Left lung (tissue), 10 donors: ENCODE measurements around the gene LMOD1. TPM values are rescaled to one million over a fixed set of nuclear protein-coding genes. Genes with fewer than 3 reads are reported as not detected.

ENCODE experiments used
- ATAC-seq: fragments of 200-7000 bp; cut with Tn5 transposase; one replicate; pipeline ENCODE4 v1.9.1; 2020; ENCODE audit warnings: moderate library complexity
- DNase-seq, 4 donors: peaks; one replicate each; pipeline ENCODE4 v3.0.0-alpha.2; 2013 to 2020
- H3K27ac ChIP-seq, 2 donors: fragments of 200-600 bp; sonication (generic) in 1 of 2; one replicate each; pipeline versions ENCODE4 v1.5.0 to v1.8.0; 2020 to 2021
- H3K27me3 ChIP-seq, 2 donors: fragments of 200-600 bp; sonication (generic) in 1 of 2; one replicate each; pipeline versions ENCODE4 v1.5.0 to v1.8.0; 2020 to 2021
- H3K36me3 ChIP-seq, 2 donors: fragments of 200-600 bp; sonication (generic) in 1 of 2; one replicate each; pipeline versions ENCODE4 v1.5.0 to v1.8.0; 2020 to 2021
- H3K4me1 ChIP-seq, 2 donors: fragments of 200-600 bp; one replicate each; pipeline ENCODE4 v1.8.0; 2021
- H3K4me3 ChIP-seq, 2 donors: fragments of 200-600 bp; sonication (generic) in 1 of 2; one replicate each; pipeline versions ENCODE4 v1.5.0 to v1.8.0; 2020 to 2021; ENCODE audit warnings: mild to moderate bottlenecking in 1 of 2
- H3K9me3 ChIP-seq, 2 donors: fragments of 200-600 bp; sonication (generic) in 1 of 2; one replicate each; pipeline versions ENCODE4 v1.5.0 to v1.8.0; 2020 to 2021
- intact Hi-C, 2 donors: fragments of 100-400 bp; cut with DNase I; formaldehyde crosslinking; loops; one replicate each; pipeline versions ENCODE4 v1.11.2 to v1.14.2; 2022
- polyA plus RNA-seq, 6 donors: library from polyadenylated mRNA; unstranded; fragments of 120-200 nt; gene quantifications; one replicate each; pipeline ENCODE4 v1.2.1, GENCODE V29; 2013; ENCODE audit not compliant: insufficient read length in 6 of 6
- total RNA-seq, 2 donors: library from RNA; stranded (reverse); fragmentation: NEBNext Ultra II Directional; extraction: Animal tissue kit (Norgen Biotek cat#: 25700); gene quantifications; one replicate each; pipeline ENCODE4 v1.2.1, GENCODE V29; 2021
- TF ChIP-seq, protein P1 (sequence below), 2 donors: fragments of 200-600 bp; sonication (generic) in 1 of 2; IDR thresholded peaks; one replicate each; pipeline versions ENCODE4 v1.5.0 to v1.8.0; 2021; ENCODE audit warnings: antibody characterized with exemption in 2 of 2
- donor health status: DM: no; HTN: yes; CAD: no.
- donor health status: DM: no; HTN: no; CAD: no.

Gene LMOD1
- total and polyA plus RNA-seq, 8 donors = 3.3 to 20.8 (median 5.1) TPM

DNA sequence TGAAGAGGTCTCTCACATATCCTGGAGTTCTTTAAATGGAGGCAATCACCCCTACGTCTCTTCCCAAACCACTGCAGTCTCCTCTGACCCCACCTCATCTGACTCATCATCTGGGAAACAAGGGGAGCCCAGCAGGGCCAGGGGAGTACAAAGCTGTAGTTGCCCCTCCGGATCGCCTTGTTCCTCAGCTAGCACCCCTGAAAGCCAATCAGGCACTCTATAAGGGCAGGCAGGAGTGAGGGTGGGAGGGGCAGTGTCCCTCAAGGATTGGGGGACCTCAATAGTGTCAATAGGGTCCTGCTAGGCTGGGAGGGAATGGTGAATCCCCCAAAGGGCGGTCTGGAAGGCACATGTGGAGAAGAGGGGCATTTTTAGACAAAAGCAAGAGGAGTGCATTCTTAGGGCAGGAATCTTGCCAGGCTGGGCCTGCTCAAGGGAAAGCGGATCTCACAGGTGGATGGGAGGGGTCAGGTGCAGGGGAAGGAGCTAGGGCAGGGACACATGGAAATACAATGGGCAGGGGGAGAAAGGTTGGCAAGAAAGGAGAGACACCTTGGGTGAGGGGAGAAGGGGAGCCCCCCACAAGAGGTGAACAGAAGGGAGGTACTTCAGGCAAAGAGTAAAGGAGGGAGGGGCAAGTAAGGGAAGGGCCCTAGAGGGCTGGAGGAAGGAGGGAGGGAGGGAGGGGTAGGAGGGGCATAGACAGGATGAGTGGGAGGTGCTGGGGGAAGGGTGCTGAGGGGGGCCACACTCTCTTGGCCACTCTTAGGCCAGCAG is 51.8 kb downstream of the LMOD1 start:
- H3K4me1 ChIP-seq = peaks cover 7% of the 10 kb centered on the region in 2 donors
- H3K4me3 ChIP-seq = no peak overlapping the region
- no peaks in the 10 kb centered on the region for H3K9me3 ChIP-seq
- H3K36me3 ChIP-seq = no peaks in the 10 kb centered on the region
- DNase-seq (no peak), ATAC-seq (no peak)
- TF ChIP-seq, protein P1, sequence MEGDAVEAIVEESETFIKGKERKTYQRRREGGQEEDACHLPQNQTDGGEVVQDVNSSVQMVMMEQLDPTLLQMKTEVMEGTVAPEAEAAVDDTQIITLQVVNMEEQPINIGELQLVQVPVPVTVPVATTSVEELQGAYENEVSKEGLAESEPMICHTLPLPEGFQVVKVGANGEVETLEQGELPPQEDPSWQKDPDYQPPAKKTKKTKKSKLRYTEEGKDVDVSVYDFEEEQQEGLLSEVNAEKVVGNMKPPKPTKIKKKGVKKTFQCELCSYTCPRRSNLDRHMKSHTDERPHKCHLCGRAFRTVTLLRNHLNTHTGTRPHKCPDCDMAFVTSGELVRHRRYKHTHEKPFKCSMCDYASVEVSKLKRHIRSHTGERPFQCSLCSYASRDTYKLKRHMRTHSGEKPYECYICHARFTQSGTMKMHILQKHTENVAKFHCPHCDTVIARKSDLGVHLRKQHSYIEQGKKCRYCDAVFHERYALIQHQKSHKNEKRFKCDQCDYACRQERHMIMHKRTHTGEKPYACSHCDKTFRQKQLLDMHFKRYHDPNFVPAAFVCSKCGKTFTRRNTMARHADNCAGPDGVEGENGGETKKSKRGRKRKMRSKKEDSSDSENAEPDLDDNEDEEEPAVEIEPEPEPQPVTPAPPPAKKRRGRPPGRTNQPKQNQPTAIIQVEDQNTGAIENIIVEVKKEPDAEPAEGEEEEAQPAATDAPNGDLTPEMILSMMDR (IDR thresholded peaks at IDR 0.05) = no peak
- no peak overlapping the region for H3K27ac ChIP-seq
- intact Hi-C loops = loop anchor here in 1 of 2 donors (2.0 kb wide), 1 partner anchor 78 kb away; no protein-coding TSS in a partner anchor
- peaks cover 0 to 11% of the 10 kb centered on the region in 2 donors for H3K27me3 ChIP-seq

DNA sequence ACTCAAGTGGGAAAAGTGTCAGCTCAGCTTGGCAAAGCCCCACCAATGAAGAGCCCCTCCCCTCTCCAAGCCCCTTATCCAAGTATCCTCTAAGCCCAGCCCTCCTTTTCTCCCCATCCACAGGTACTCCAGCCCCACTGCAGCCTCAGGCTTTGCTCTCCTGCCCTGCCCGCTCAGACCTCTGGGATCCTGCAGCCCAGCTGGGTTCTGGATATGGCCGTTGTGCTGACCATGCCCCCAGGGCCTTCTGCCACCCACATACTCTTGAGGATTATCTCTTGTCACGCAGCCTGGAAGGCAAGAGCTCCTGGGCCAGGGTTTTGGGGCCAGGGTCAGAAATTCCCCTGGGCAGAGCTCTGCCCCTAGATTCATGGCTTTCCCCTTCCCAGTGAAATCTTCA is 52.9 kb downstream of the LMOD1 start:
- ATAC-seq (no peak), DNase-seq (peak in 1 of 4 donors; percentile 53)
- intact Hi-C loops = no loop called here
- Histone ChIP-seq H3K27me3 (peaks cover 0 to 22% of the 10 kb centered on the region in 2 donors), H3K4me3 (no peak overlapping the region), H3K9me3 (no peaks in the 10 kb centered on the region), H3K4me1 (peaks cover 13 to 16% of the 10 kb centered on the region in 2 donors), H3K36me3 (no peaks in the 10 kb centered on the region), H3K27ac (no peak overlapping the region)
- TF ChIP-seq, protein P1 (IDR thresholded peaks at IDR 0.05) = no peak

DNA sequence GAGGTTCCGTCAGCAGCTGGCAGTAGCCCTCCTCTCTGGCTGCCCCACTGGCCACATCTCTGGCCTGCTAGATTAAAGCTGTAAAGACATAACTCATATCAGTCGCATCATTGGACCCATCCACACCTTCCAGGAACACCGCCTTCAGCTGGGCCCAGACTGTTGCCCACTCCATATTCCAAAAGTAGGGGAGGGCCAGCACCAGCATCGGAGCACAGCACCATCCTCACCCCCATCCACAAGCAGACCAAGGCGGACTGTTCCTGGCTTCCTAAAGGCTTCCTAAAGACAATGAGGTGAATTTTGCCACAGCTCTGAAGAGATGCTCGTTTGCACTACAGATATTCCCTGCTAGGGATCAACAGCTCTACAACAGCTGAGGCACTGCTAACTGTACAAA is 54.1 kb downstream of the LMOD1 start:
- Histone ChIP-seq H3K9me3 (no peaks in the 10 kb centered on the region), H3K27ac (no peak overlapping the region), H3K4me3 (no peak overlapping the region), H3K27me3 (peaks cover 0 to 35% of the 10 kb centered on the region in 2 donors), H3K4me1 (peaks cover 18 to 21% of the 10 kb centered on the region in 2 donors), H3K36me3 (no peaks in the 10 kb centered on the region)
- intact Hi-C loops = no loop called here
- ATAC-seq (no peak), DNase-seq (no peak)
- TF ChIP-seq, protein P1 (IDR thresholded peaks at IDR 0.05) = no peak

DNA sequence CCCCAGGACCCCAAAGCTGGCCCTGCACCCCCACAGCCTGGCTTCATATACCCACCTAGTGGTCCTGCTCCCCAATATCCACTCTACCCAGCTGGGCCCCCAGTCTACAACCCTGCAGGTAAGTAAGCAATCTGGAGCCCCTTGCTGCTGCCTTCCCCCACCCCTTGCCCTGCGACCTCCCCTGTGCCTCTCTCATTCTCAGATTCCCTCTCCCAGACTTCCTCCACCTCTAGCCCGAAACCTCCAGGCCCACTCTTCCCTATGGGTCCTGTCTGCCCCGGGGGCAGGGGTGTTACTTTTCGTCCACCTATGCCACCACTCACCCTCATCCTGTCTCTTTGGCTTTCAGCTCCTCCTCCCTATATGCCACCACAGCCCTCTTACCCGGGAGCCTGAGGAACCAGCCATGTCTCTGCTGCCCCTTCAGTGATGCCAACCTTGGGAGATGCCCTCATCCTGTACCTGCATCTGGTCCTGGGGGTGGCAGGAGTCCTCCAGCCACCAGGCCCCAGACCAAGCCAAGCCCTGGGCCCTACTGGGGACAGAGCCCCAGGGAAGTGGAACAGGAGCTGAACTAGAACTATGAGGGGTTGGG is 54.8 kb downstream of the LMOD1 start:
- ATAC-seq (no peak), DNase-seq (no peak)
- Histone ChIP-seq H3K27ac (no peak overlapping the region), H3K4me1 (peaks cover 18 to 21% of the 10 kb centered on the region in 2 donors), H3K4me3 (no peak overlapping the region), H3K27me3 (peaks cover 0 to 41% of the 10 kb centered on the region in 2 donors), H3K9me3 (no peaks in the 10 kb centered on the region), H3K36me3 (no peaks in the 10 kb centered on the region)
- intact Hi-C loops = no loop called here
- TF ChIP-seq, protein P1 (IDR thresholded peaks at IDR 0.05) = no peak

DNA sequence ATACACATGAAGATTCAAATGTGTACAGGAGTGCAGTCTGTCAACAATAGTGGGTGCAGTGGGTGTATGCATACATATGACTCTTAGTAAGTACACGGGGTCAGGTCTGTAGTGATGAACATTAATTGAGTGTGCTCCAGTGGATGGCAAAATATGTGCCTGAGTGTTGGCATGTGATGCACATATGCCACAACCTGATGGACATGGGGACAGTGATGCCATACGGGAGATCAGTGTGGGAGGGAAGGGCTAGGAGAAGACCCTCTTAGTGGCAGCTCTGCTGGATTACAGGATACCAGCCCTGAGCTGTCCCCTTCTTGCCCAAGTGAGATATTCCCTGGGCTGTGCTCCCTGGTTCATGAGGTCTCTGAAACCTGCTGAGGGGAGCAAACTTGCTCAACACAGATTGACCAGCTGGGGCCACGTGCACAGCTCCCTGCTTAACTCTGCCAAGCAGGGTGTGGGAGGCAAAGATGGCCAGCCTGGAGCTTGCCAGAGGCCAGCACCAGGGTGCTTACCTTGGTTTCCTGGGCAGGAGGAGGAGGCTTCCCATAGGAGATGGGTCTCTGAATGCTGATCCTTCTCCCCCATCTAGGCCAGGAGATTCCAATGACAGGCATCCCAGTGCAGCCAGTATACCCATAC is 55.4 kb downstream of the LMOD1 start:
- TF ChIP-seq, protein P1 (IDR thresholded peaks at IDR 0.05) = no peak
- H3K9me3 ChIP-seq = no peaks in the 10 kb centered on the region
- intact Hi-C loops = no loop called here
- ATAC-seq (no peak), DNase-seq (no peak)
- peaks cover 15 to 18% of the 10 kb centered on the region in 2 donors for H3K4me1 ChIP-seq
- no peaks in the 10 kb centered on the region for H3K36me3 ChIP-seq
- no peak overlapping the region for H3K4me3 ChIP-seq
- no peak overlapping the region for H3K27ac ChIP-seq
- H3K27me3 ChIP-seq = peaks cover 0 to 46% of the 10 kb centered on the region in 2 donors
